H9 (cell line): ENCODE results near the gene AP3S1. TPM values are rescaled to one million over a fixed set of nuclear protein-coding genes. Genes with fewer than 3 reads are reported as not detected.

ENCODE experiments used
- DNase-seq: peaks from one replicate; pipeline ENCODE4 v3.0.0-alpha.2; 2017
- H2AFZ ChIP-seq: one replicate; pipeline ENCODE4 v1.6.1; 2013; ENCODE audit warnings: mild to moderate bottlenecking, low read length, control low read depth, moderate library complexity
- H2AK5ac ChIP-seq: 2 replicates; pipeline ENCODE4 v1.6.1; 2013; ENCODE audit warnings: low read length, control low read depth, mixed read lengths; ENCODE audit not compliant: insufficient read length
- H2BK120ac ChIP-seq: one replicate; pipeline ENCODE4 v1.6.1; 2013; ENCODE audit warnings: low read depth, mild to moderate bottlenecking, low read length, control low read depth, inconsistent platforms; ENCODE audit not compliant: poor library complexity, severe bottlenecking
- H2BK12ac ChIP-seq: 2 replicates; pipeline ENCODE4 v1.6.1; 2013; ENCODE audit warnings: low read length, control low read depth, mixed read lengths, low read depth; ENCODE audit not compliant: insufficient read length
- H2BK15ac ChIP-seq: 2 replicates; pipeline ENCODE4 v1.6.1; 2013; ENCODE audit warnings: low read depth, low read length, control low read depth
- H2BK20ac ChIP-seq: one replicate; pipeline ENCODE4 v1.6.1; 2013; ENCODE audit warnings: low read depth, mild to moderate bottlenecking, low read length, control low read depth, inconsistent platforms; ENCODE audit not compliant: poor library complexity, severe bottlenecking
- H2BK5ac ChIP-seq: 2 replicates; pipeline ENCODE4 v1.6.1; 2013; ENCODE audit warnings: low read length, control low read depth, mixed read lengths; ENCODE audit not compliant: insufficient read length
- H3K14ac ChIP-seq: 2 replicates; pipeline ENCODE4 v1.6.1; 2013; ENCODE audit warnings: low read length, control low read depth; ENCODE audit not compliant: insufficient read depth
- H3K18ac ChIP-seq: 2 replicates; pipeline ENCODE4 v1.6.1; 2013; ENCODE audit warnings: low read depth, mild to moderate bottlenecking, mixed read lengths, low read length, control low read depth; ENCODE audit not compliant: insufficient read length
- H3K23ac ChIP-seq: 2 replicates; pipeline ENCODE4 v1.6.1; 2013; ENCODE audit warnings: low read length, control low read depth, mixed read lengths, low read depth; ENCODE audit not compliant: insufficient read length
- H3K23me2 ChIP-seq: 2 replicates; pipeline ENCODE4 v1.6.1; 2013; ENCODE audit warnings: low read depth, mild to moderate bottlenecking, mixed read lengths, low read length, control low read depth; ENCODE audit not compliant: insufficient read length, poor library complexity, severe bottlenecking
- H3K27ac ChIP-seq: 2 replicates; pipeline ENCODE4 v1.5.1; 2013; ENCODE audit warnings: low read length, control low read depth, mixed read lengths, low read depth; ENCODE audit not compliant: insufficient read length
- H3K27me3 ChIP-seq: 2 replicates; pipeline ENCODE4 v1.6.1; 2013; ENCODE audit warnings: low read length, control low read depth, inconsistent platforms; ENCODE audit not compliant: insufficient read depth
- H3K4ac ChIP-seq: 2 replicates; pipeline ENCODE4 v1.6.1; 2013; ENCODE audit warnings: low read depth, mild to moderate bottlenecking, control low read depth, inconsistent platforms, low read length, moderate library complexity
- H3K4me1 ChIP-seq: 2 replicates; pipeline ENCODE4 v1.6.1; 2013; ENCODE audit warnings: low read length, control low read depth, inconsistent platforms; ENCODE audit not compliant: insufficient read depth
- H3K4me2 ChIP-seq: 2 replicates; pipeline ENCODE4 v1.6.1; 2013; ENCODE audit warnings: low read length, control low read depth, mixed read lengths; ENCODE audit not compliant: insufficient read length, insufficient read depth
- H3K56ac ChIP-seq: 2 replicates; pipeline ENCODE4 v1.6.1; 2013; ENCODE audit warnings: low read depth, mild to moderate bottlenecking, mixed read lengths, low read length, control low read depth; ENCODE audit not compliant: insufficient read length
- H3K79me1 ChIP-seq: 2 replicates; pipeline ENCODE4 v1.6.1; 2013; ENCODE audit warnings: low read depth, mild to moderate bottlenecking, moderate library complexity, low read length, control low read depth, inconsistent platforms; ENCODE audit not compliant: insufficient read depth, poor library complexity, severe bottlenecking
- H3K79me2 ChIP-seq: 2 replicates; pipeline ENCODE4 v1.6.1; 2013; ENCODE audit warnings: low read length, control low read depth, inconsistent platforms; ENCODE audit not compliant: insufficient read depth
- H3K9ac ChIP-seq: 2 replicates; pipeline ENCODE4 v1.6.1; 2013; ENCODE audit warnings: low read length, control low read depth, mixed read lengths; ENCODE audit not compliant: insufficient read length; ENCODE audit errors: extremely low read depth
- H3K9me3 ChIP-seq: one replicate; pipeline ENCODE4 v1.6.1; 2013; ENCODE audit warnings: low read depth, low read length, inconsistent platforms; ENCODE audit not compliant: control insufficient read depth
- H3T11ph ChIP-seq: one replicate; pipeline ENCODE4 v1.6.1; 2013; ENCODE audit warnings: mild to moderate bottlenecking, low read length, control low read depth, inconsistent platforms
- H4K20me1 ChIP-seq: one replicate; pipeline ENCODE4 v1.6.1; 2013; ENCODE audit not compliant: control insufficient read depth, insufficient read length, insufficient read depth
- H4K5ac ChIP-seq: 2 replicates; pipeline ENCODE4 v1.6.1; 2013; ENCODE audit warnings: low read depth, mild to moderate bottlenecking, mixed read lengths, low read length, control low read depth; ENCODE audit not compliant: insufficient read length
- H4K8ac ChIP-seq: replicated peaks from 2 replicates; pipeline ENCODE4 v1.6.1; 2013; ENCODE audit warnings: low read length, control low read depth, mixed read lengths, low read depth; ENCODE audit not compliant: insufficient read length
- H4K91ac ChIP-seq: 2 replicates; pipeline ENCODE4 v1.6.1; 2013; ENCODE audit warnings: low read depth, mild to moderate bottlenecking, moderate library complexity, mixed read lengths, low read length, control low read depth; ENCODE audit not compliant: insufficient read length
- H3K27ac Mint-ChIP-seq, 3 experiments: 2 replicates in 2 of 3; 3 replicates in 1 of 3; pipeline ENCODE4 v1.8.0; 2020 to 2021; ENCODE audit warnings: mixed read lengths in 3 of 3, mild to moderate bottlenecking in 1 of 3, moderate library complexity in 1 of 3
- H3K27me3 Mint-ChIP-seq: 2 replicates; pipeline ENCODE4 v1.8.0; 2021; ENCODE audit warnings: low read depth, mild to moderate bottlenecking, moderate library complexity, mixed read lengths
- H3K36me3 Mint-ChIP-seq, 3 experiments: 2 replicates in 2 of 3; 3 replicates in 1 of 3; pipeline ENCODE4 v1.8.0; 2020 to 2021; ENCODE audit warnings: low read depth in 3 of 3, mixed read lengths in 3 of 3; ENCODE audit not compliant: insufficient read depth in 1 of 3
- H3K4me1 Mint-ChIP-seq, 2 experiments: 2 replicates each; pipeline ENCODE4 v1.8.0; 2020; ENCODE audit warnings: mixed read lengths in 2 of 2
- H3K4me3 Mint-ChIP-seq, 2 experiments: 2 replicates in 1 of 2; 3 replicates in 1 of 2; pipeline ENCODE4 v1.8.0; 2020 to 2021; ENCODE audit warnings: mild to moderate bottlenecking in 2 of 2, mixed read lengths in 2 of 2, moderate library complexity in 1 of 2
- H3K9me3 Mint-ChIP-seq, 2 experiments: 2 replicates in 1 of 2; 3 replicates in 1 of 2; pipeline ENCODE4 v1.8.0; 2020; ENCODE audit warnings: mild to moderate bottlenecking in 2 of 2, mixed read lengths in 2 of 2, moderate library complexity in 1 of 2
- WGBS: extraction: QIAGEN DNeasy Blood & Tissue Kit; methylation state at CpG from one replicate; pipeline ENCODE4 v1.1.7; 2013; ENCODE audit warnings: missing lambda C conversion rate, low lambda C conversion rate, mixed read lengths; ENCODE audit not compliant: insufficient read length; ENCODE audit errors: extremely low coverage; 5-methylcytosine and 5-hydroxymethylcytosine counted together
- total RNA-seq: library from RNA; stranded (reverse); gene quantifications from 2 replicates; pipeline ENCODE4 v1.2.1, GENCODE V29; 2021
- TF ChIP-seq, protein P1 (sequence below): fragments of 200-600 bp; sonication (generic); conservative IDR thresholded peaks from 3 replicates; pipeline ENCODE4 v1.8.0; 2021; ENCODE audit warnings: antibody characterized with exemption, mild to moderate bottlenecking

The AP3S1 gene
- total RNA-seq, 1 experiment from 2014 or later: 78.4 TPM

DNA sequence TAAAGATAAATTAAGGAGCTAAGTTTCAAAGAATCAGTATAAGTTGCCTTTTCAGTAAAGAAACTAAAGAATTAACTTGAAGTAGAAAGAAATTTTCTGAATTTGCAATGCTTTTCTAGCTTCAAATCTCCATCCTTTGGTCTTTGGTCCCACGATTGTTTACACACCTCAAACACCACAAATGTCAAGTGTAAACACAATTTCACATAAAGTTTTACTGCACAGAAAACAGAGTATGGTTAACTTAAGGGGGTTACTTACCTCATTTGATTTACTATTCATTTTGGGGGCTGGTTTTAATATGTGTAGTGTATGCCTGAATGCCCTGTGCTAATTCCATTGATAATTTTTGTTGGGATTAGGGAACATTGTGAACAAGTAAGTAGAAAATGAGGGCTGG lies 29.4 kb upstream of the AP3S1 start:
- H3K27me3 ChIP-seq: peaks cover 9% of the 10 kb centered on the region; the same call in 1 of the 2 replicates

More for the DNA sequence above, 29.4 kb upstream of the AP3S1 start:
- Histone ChIP-seq H3K4ac (no peak overlapping the region), H2BK12ac (no peak overlapping the region), H2AK5ac (no peak overlapping the region), H3K4me2 (no peak overlapping the region), H4K8ac (no peak overlapping the region), H4K91ac (no peak overlapping the region), H2BK120ac (no peak overlapping the region), H3T11ph (no peak overlapping the region), H2BK15ac (no peak overlapping the region), H3K23ac (no peak overlapping the region), H3K9ac (no peak overlapping the region), H2AFZ (no peak overlapping the region), H3K18ac (no peak overlapping the region), H4K20me1 (no peaks in the 10 kb centered on the region), H3K27ac (no peak overlapping the region), H2BK5ac (no peak overlapping the region), H4K5ac (no peak overlapping the region), H3K79me1 (no peaks in the 10 kb centered on the region), H3K9me3 (no peaks in the 10 kb centered on the region), H3K23me2 (peaks cover 7% of the 10 kb centered on the region), H2BK20ac (no peak overlapping the region), H3K79me2 (no peaks in the 10 kb centered on the region), H3K14ac (no peak overlapping the region), H3K56ac (no peak overlapping the region), H3K4me1 (no peaks in the 10 kb centered on the region)
- WGBS: no CpG with 5 or more reads among the region's 1 CpG
- TF ChIP-seq, protein P1, sequence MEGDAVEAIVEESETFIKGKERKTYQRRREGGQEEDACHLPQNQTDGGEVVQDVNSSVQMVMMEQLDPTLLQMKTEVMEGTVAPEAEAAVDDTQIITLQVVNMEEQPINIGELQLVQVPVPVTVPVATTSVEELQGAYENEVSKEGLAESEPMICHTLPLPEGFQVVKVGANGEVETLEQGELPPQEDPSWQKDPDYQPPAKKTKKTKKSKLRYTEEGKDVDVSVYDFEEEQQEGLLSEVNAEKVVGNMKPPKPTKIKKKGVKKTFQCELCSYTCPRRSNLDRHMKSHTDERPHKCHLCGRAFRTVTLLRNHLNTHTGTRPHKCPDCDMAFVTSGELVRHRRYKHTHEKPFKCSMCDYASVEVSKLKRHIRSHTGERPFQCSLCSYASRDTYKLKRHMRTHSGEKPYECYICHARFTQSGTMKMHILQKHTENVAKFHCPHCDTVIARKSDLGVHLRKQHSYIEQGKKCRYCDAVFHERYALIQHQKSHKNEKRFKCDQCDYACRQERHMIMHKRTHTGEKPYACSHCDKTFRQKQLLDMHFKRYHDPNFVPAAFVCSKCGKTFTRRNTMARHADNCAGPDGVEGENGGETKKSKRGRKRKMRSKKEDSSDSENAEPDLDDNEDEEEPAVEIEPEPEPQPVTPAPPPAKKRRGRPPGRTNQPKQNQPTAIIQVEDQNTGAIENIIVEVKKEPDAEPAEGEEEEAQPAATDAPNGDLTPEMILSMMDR: no peak
- Mint-ChIP-seq H3K4me1 (peaks cover 22 to 25% of the 10 kb centered on the region in 2 experiments), H3K27ac (no peak overlapping the region), H3K9me3 (no peaks in the 10 kb centered on the region), H3K36me3 (peaks cover 6 to 24% (median 11%) of the 10 kb centered on the region in 3 experiments), H3K4me3 (no peak overlapping the region), H3K27me3 (peaks cover 29% of the 10 kb centered on the region)
- DNase-seq: no peak
